ENCODE results near the gene GPX2.

GPX2 gene

GRCh38 chr14:64979336-64980074, 37.0 kb upstream of the GPX2 start:
- DNase-seq (ENCODE audit: low read depth in 1 of 2, low spot score in 1 of 2): no peak

GRCh38 chr14:64974563-64974962, 32.0 kb upstream of the GPX2 start:
- DNase-seq (ENCODE audit: low read depth in 1 of 2, low spot score in 1 of 2): no peak
- Histone ChIP-seq H3K27ac (replicated peaks) (no peak overlapping the region), H3K27me3 (ENCODE audit: insufficient read depth, poor library complexity, severe bottlenecking) (peaks cover 2% of the 10 kb centered on the region), H3K4me3 (replicated peaks; ENCODE audit: insufficient read depth, low read length) (no peak overlapping the region)
- TF ChIP-seq GABPA (IDR thresholded peaks at IDR 0.05; ENCODE audit: low read depth): no peak
- no peak for TF ChIP-seq POLR2AphosphoS5 (IDR thresholded peaks at IDR 0.05; ENCODE audit: low read depth)

More at GRCh38 chr14:64979336-64980074, 37.0 kb upstream of the GPX2 start:
- no peak overlapping the region for H3K27ac ChIP-seq (replicated peaks)
- H3K27me3 ChIP-seq (ENCODE audit: insufficient read depth, poor library complexity, severe bottlenecking): no peaks in the 10 kb centered on the region
- H3K4me3 ChIP-seq (replicated peaks; ENCODE audit: insufficient read depth, low read length): no peak overlapping the region
- TF ChIP-seq GABPA (IDR thresholded peaks at IDR 0.05; ENCODE audit: low read depth): no peak
- no peak for TF ChIP-seq REST (IDR thresholded peaks at IDR 0.05; ENCODE audit: insufficient replicate concordance, low read depth)
- no peak for TF ChIP-seq CTCF (IDR thresholded peaks at IDR 0.05; ENCODE audit: insufficient read depth, low read length)
- TF ChIP-seq SPI1 (IDR thresholded peaks at IDR 0.05; ENCODE audit: borderline replicate concordance, low read depth): no peak
- TF ChIP-seq POLR2AphosphoS5 (IDR thresholded peaks at IDR 0.05; ENCODE audit: low read depth): no peak

GRCh38 chr14:64973826-64974225, 31.3 kb upstream of the GPX2 start:
- no peak for DNase-seq (ENCODE audit: low read depth in 1 of 2, low spot score in 1 of 2)
- no peak overlapping the region for H3K4me3 ChIP-seq (replicated peaks; ENCODE audit: insufficient read depth, low read length)
- no peak overlapping the region for H3K27ac ChIP-seq (replicated peaks)
- TF ChIP-seq SPI1 (IDR thresholded peaks at IDR 0.05; ENCODE audit: borderline replicate concordance, low read depth) (no peak), REST (IDR thresholded peaks at IDR 0.05; ENCODE audit: insufficient replicate concordance, low read depth) (no peak), POLR2AphosphoS5 (IDR thresholded peaks at IDR 0.05; ENCODE audit: low read depth) (no peak), CTCF (IDR thresholded peaks at IDR 0.05; ENCODE audit: insufficient read depth, low read length) (no peak), GABPA (IDR thresholded peaks at IDR 0.05; ENCODE audit: low read depth) (no peak)
- H3K27me3 ChIP-seq (ENCODE audit: insufficient read depth, poor library complexity, severe bottlenecking): peaks cover 2% of the 10 kb centered on the region

- Histone ChIP-seq H3K27me3 (ENCODE audit: insufficient read depth, poor library complexity, severe bottlenecking) (peaks cover 2% of the 10 kb centered on the region), H3K27ac (replicated peaks) (no peak overlapping the region), H3K4me3 (replicated peaks; ENCODE audit: insufficient read depth, low read length) (no peak overlapping the region)
- TF ChIP-seq REST (IDR thresholded peaks at IDR 0.05; ENCODE audit: insufficient replicate concordance, low read depth): no peak
- no peak for TF ChIP-seq POLR2AphosphoS5 (IDR thresholded peaks at IDR 0.05; ENCODE audit: low read depth)
- TF ChIP-seq SPI1 (IDR thresholded peaks at IDR 0.05; ENCODE audit: borderline replicate concordance, low read depth): no peak
- TF ChIP-seq GABPA (IDR thresholded peaks at IDR 0.05; ENCODE audit: low read depth): no peak
- TF ChIP-seq CTCF (IDR thresholded peaks at IDR 0.05; ENCODE audit: insufficient read depth, low read length): no peak
- no peak for DNase-seq (ENCODE audit: low read depth in 1 of 2, low spot score in 1 of 2)
Measured at GRCh38 chr14:64973026-64973442, 30.5 kb upstream of the GPX2 start.

Data from HL-60 (cell line).